ENCODE data around the gene STK32C. TPM values are rescaled to one million over a fixed set of nuclear protein-coding genes. Genes with fewer than 3 reads are reported as not detected.
"Not testable (repeated sequence)": the region's sequence is repeated elsewhere in the genome, so short reads cannot be mapped to it uniquely, and the experiment has no call there.

STK32C gene
- total RNA-seq, 4 donors from 2014 or later = 3.3 to 5.7 (median 3.5) TPM

DNA sequence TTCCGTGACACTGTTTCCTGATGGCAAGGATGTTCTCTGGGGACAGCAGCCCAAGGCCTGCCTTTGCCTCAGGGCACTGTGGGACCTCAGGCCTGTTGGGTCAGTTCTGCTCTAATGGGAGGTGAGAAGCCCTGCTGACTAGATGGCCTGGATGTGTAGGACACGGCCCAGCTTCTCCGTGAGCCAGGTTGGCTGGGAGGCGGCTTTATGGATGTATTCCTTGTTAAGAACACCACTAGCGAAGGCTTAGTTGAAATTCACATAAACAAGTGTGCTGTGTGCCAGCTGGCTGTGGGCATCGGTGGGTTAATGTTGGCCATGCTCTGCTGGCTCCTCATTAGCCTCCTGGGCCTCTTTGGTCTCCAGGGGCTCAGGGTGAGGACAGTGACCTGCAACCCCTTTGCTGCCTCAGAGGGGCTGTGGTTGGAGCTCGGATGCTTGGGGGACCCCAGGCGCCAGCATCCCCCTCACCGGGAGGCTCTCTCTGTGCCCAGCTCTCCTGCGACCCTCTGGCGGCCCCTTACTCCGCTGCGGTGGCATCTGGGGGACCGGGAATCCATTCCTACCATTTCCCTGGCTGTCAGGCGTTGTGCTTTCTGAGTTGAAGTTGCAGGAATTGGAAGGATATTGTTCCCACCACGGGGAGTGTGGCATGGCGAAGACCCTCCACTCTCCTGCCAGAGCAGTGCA is 143.8 kb downstream of the STK32C start:
- Histone ChIP-seq H3K36me3 (no peaks in the 10 kb centered on the region), H3K9me3 (no peaks in the 10 kb centered on the region), H3K27ac (no peak overlapping the region), H3K4me1 (peaks cover 11 to 16% of the 10 kb centered on the region in 2 donors), H3K27me3 (no peaks in the 10 kb centered on the region), H3K4me3 (replicated peaks in 1 of 3) (no peak overlapping the region)
- WGBS, 2 donors = 76 to 85% methylated on average over 13 to 15 of the region's 17 CpGs
- intact Hi-C loops (cut with DNase I) = no loop called here
- DNase-seq = no peak
- TF ChIP-seq POLR2A (IDR thresholded peaks at IDR 0.05) = no peak
- TF ChIP-seq CTCF (IDR thresholded peaks at IDR 0.05) = no peak

DNA sequence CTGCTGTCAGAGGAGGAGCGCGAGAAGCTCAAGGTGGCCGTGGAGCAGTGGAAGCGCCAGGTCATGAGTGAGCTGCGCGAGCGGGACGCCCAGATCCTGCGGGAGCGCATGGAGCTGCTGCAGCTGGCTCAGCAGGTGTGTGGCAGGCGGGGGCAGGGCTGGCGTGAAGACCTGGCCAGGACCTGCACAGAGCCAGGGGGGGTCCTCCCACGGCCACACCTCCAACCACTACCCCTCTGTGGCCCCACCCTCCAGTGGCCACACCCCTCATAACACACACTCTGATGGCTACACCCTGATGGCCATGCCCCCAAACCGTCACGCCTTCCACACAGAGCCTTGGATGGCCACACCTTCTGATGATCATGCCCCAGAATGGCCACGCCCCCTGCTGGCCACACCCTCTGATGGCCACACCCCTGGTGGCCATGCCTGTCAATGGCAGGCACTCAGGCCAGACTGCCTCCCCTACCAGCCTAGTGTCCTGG is 144.4 kb downstream of the STK32C start:
- no peak for DNase-seq
- no peaks in the 10 kb centered on the region for H3K36me3 ChIP-seq
- no peaks in the 10 kb centered on the region for H3K9me3 ChIP-seq
- H3K27ac ChIP-seq = no peak overlapping the region
- intact Hi-C loops (cut with DNase I) = no loop called here
- peaks cover 11 to 16% of the 10 kb centered on the region in 2 donors for H3K4me1 ChIP-seq
- no peaks in the 10 kb centered on the region for H3K27me3 ChIP-seq
- H3K4me3 ChIP-seq (replicated peaks in 1 of 3) = no peak overlapping the region
- WGBS, 2 donors = 28 to 45% methylated on average over 10 of the region's 16 CpGs
- TF ChIP-seq POLR2A (IDR thresholded peaks at IDR 0.05) (no peak), CTCF (IDR thresholded peaks at IDR 0.05) (no peak)

- no peak for DNase-seq
- no peaks in the 10 kb centered on the region for H3K27me3 ChIP-seq
- intact Hi-C loops (cut with DNase I) = no loop called here
- no peak overlapping the region for H3K27ac ChIP-seq
- WGBS, 2 donors = 39 to 41% methylated on average over 8 to 10 of the region's 10 CpGs
- H3K36me3 ChIP-seq = no peaks in the 10 kb centered on the region
- H3K4me3 ChIP-seq (replicated peaks in 1 of 3) = no peak overlapping the region
- TF ChIP-seq POLR2A (IDR thresholded peaks at IDR 0.05) (no peak), CTCF (IDR thresholded peaks at IDR 0.05) (no peak)
- no peaks in the 10 kb centered on the region for H3K9me3 ChIP-seq
- peaks cover 11 to 16% of the 10 kb centered on the region in 2 donors for H3K4me1 ChIP-seq
Observed at GRCh38 chr10:132162590-132163277, 145.0 kb downstream of the STK32C start.

DNA sequence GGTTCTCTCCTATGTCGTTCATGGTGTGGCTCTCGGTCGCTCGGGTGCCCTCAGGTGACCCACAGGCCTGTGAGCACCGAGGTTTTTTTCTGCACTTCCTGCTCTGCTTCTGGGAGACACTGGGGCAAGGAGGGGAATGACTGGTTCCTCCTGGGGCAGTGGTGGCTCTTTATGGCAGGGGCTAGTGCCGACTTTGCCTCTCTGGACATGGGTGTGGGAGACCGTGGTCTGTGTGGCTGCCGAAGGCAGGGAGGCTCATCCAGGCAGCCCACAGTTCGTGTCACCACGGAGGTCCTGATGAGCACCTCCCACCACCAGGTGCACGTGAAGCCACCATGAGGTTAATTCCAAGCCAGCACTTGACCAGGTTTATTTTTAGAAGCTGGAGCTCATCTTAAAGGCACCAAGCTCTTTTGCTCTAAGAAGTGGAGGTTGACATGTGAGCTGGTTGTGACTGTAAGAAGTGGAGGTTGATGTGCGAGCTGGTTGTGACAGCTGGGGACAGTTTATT is 145.7 kb downstream of the STK32C start:
- H3K36me3 ChIP-seq = no peaks in the 10 kb centered on the region
- DNase-seq = no peak
- WGBS, 2 donors = 27 to 34% methylated on average over 6 to 11 of the region's 12 CpGs

DNA sequence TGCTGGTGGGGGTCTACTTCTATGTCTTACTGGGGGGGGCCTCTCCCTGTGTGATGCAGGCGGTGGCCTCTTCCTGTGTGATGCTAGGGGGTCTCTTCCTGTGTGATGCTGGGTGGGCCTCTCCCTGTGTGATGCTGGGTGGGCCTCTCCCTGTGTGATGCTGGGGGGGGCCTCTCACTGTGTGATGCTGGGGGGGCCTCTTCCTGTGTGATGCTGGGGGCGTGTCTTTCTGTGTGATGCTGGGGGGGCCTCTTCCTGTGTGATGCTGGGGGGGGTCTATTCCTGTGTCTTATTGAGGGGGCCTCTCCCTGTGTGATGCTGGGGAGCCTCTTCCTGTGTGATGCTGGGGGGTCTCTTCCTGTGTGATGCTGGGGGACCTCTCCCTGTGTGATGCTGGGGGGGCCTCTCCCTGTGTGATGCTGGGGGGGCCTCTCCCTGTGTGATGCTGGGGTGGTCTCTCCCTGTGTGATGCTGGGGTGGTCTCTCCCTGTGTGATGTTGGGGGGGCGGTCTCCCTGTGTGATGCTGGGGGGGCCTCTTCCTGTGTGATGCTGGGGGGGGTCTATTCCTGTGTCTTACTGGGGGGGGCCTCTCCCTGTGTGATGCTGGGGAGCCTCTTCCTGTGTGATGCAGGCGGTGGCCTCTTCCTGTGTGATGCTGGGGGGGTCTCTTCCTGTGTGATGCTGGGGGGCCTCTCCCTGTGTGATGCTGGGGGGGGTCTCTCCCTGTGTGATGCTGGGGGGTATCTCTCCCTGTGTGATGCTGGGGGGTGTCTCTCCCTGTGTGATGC is 146.7 kb downstream of the STK32C start:
- H3K4me3 ChIP-seq (replicated peaks in 1 of 3); intact Hi-C loops (cut with DNase I): not testable (repeated sequence)
- no CpG with 5 or more reads among the region's 4 CpGs for WGBS, 2 donors

More for the DNA sequence above, 145.7 kb downstream of the STK32C start:
- no peaks in the 10 kb centered on the region for H3K27me3 ChIP-seq
- no peak overlapping the region for H3K4me3 ChIP-seq (replicated peaks in 1 of 3)
- H3K27ac ChIP-seq = no peak overlapping the region
- intact Hi-C loops (cut with DNase I) = no loop called here
- TF ChIP-seq POLR2A (IDR thresholded peaks at IDR 0.05) (no peak), CTCF (IDR thresholded peaks at IDR 0.05) (no peak)
- peaks cover 11 to 16% of the 10 kb centered on the region in 2 donors for H3K4me1 ChIP-seq
- no peaks in the 10 kb centered on the region for H3K9me3 ChIP-seq

GRCh38 chr10:132160231-132160630 is 147.5 kb downstream of the STK32C start:
- intact Hi-C loops (cut with DNase I); H3K27ac ChIP-seq; H3K36me3 ChIP-seq; DNase-seq; H3K9me3 ChIP-seq; H3K4me3 ChIP-seq (replicated peaks in 1 of 3); H3K27me3 ChIP-seq: not testable (repeated sequence)
- peaks cover 11 to 16% of the 10 kb centered on the region in 2 donors for H3K4me1 ChIP-seq

More for the DNA sequence above, 146.7 kb downstream of the STK32C start:
- H3K27me3 ChIP-seq, H3K27ac ChIP-seq, DNase-seq, H3K36me3 ChIP-seq, H3K9me3 ChIP-seq: not testable (repeated sequence)
- H3K4me1 ChIP-seq = peaks cover 11 to 16% of the 10 kb centered on the region in 2 donors

DNA sequence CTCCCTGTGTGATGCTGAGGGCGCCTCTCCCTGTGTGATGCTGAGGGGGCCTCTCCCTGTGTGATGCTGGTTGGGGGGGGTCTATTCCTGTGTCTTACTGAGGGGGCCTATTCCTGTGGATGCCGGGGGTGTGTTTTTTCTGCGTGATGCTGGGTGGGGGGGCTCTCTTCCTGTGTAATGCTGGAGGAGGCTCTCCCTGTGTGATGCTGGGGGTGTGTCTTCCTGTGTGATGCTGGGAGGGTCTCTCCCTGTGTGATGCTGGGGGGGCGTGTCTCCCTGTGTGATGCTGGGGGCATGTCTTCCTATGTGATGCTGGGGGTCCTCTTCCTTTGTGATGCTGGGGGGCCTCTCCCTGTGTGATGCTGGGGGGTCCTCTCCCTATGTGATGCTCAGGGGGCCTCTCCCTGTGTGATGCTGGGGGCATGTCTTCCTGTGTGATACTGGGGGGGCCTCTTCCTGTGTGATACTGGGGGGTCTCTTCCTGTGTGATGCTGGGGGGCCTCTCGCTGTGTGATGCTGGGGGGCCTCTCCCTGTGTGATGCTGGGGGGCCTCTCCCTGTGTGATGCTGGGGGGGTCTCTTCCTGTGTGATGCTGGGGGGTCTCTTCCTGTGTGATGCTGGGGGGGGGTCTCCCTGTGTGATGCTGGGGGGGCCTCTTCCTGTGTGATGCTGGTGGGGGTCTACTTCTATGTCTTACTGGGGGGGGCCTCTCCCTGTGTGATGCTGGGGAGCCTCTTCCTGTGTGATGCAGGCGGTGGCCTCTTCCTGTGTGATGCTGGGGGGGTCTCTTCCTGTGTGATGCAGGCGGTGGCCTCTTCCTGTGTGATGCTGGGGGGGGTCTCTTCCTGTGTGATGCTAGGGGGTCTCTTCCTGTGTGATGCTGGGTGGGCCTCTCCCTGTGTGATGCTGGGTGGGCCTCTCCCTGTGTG is 148.2 kb downstream of the STK32C start:
- intact Hi-C loops (cut with DNase I); H3K36me3 ChIP-seq; DNase-seq; H3K9me3 ChIP-seq; H3K27ac ChIP-seq; H3K27me3 ChIP-seq; H3K4me3 ChIP-seq (replicated peaks in 1 of 3): not testable (repeated sequence)
- peaks cover 11 to 16% of the 10 kb centered on the region in 2 donors for H3K4me1 ChIP-seq
- 100% methylated on average over 2 of the region's 7 CpGs; no CpG with 5 or more reads in 1 of the 2 donors for WGBS, 2 donors
